RWPE1 (cell line): ENCODE data around the gene TSKU.
"Not testable (repeated sequence)": the region's sequence is repeated elsewhere in the genome, so short reads cannot be mapped to it uniquely, and the experiment has no call there.

Experiments used
- CTCF ChIA-PET: fragments of 350-600 bp; sonication (Branson Sonifier 250); formaldehyde crosslinking; extraction: SDS; loops from one replicate; lab custom pipeline; 2021; lab: Yijun Ruan, JAX
- POLR2A ChIA-PET: fragments of 400-600 bp; formaldehyde crosslinking; extraction: SDS; loops from one replicate; lab custom pipeline; 2020; ENCODE audit warnings: antibody characterized with exemption; ENCODE audit not compliant: low non-redundant PET; lab: Yijun Ruan, JAX
- DNase-seq: peaks from one replicate; pipeline ENCODE4 v3.0.0; 2012; ENCODE audit warnings: low spot score
- H3K27ac ChIP-seq: fragments of 450-650 bp; 2 replicates; pipeline ENCODE4 v1.5.1; 2017
- TF ChIP-seq, protein P1 (sequence below): fragments of 450-650 bp; conservative IDR thresholded peaks from 2 replicates; pipeline ENCODE4 v1.5.1; 2017; ENCODE audit warnings: low read depth, mild to moderate bottlenecking

The TSKU gene

DNA sequence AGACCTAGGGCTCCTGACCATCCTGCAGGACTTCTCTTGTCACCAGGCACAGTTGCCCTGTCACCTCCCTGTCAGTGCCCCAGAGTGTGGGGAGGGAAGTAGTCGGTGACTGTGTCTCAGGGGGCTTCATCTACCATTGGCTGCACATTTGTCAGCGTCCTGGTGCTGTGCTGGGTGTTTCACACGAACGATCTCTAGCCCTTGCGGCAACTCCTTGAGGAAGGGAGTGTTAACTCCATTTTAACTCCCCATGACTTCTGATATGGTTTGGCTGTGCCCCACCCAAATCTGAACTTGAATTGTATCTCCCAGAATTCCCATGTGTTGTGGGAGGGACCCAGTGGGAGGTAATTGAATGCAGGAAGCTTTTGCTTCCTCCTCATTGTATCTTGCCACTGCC lies 7.1 kb downstream of the TSKU start:
- ChIA-PET CTCF (no interaction called here), POLR2A (no interaction called here)
- TF ChIP-seq, protein P1, sequence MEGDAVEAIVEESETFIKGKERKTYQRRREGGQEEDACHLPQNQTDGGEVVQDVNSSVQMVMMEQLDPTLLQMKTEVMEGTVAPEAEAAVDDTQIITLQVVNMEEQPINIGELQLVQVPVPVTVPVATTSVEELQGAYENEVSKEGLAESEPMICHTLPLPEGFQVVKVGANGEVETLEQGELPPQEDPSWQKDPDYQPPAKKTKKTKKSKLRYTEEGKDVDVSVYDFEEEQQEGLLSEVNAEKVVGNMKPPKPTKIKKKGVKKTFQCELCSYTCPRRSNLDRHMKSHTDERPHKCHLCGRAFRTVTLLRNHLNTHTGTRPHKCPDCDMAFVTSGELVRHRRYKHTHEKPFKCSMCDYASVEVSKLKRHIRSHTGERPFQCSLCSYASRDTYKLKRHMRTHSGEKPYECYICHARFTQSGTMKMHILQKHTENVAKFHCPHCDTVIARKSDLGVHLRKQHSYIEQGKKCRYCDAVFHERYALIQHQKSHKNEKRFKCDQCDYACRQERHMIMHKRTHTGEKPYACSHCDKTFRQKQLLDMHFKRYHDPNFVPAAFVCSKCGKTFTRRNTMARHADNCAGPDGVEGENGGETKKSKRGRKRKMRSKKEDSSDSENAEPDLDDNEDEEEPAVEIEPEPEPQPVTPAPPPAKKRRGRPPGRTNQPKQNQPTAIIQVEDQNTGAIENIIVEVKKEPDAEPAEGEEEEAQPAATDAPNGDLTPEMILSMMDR = no peak
- no peak for DNase-seq
- peak overlapping the region; percentile 97 for H3K27ac ChIP-seq

DNA sequence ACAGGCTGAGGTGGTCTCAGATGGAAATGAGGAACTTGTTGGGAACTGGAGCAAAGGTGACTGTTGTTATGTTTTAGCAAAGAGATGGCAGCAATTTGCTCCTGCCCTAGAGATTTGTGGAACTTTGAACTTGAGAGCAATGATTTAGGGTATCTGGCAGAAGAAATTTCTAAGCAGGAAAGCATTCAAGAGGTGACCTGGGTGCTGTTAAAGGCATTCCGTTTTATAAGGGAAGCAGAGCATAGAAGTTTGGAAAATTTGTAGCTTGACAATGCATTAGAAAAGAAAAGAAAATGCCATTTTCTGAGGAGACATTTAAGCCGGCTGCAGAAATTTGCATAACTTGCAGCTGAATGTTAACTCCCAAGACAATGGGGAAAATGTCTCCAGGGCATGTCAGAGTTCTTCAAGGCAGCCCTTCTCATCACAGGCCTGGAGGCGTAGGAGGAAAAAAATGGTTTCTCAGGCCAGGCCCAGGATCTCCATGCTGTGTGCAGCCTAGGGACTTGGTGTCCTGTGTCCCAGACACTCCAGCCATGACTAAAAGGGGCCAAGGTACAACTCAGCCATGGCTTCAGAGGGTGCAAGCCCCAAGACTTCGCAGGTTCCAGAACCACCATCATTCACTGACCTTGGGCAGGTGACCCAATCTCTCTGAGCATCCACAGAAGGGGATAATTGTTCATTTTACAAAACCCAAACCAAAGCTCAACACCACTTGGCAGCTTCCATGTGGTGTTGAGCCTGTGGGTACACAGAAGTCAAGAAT lies 8.0 kb downstream of the TSKU start:
- POLR2A ChIA-PET, DNase-seq: not testable (repeated sequence)
- peak overlapping the region; percentile 93 for H3K27ac ChIP-seq
- CTCF ChIA-PET = interaction anchor here (1.3 to 1.4 kb wide), 2 partner anchors 69 to 127 kb away, joined by 3 to 4 read pairs; no protein-coding TSS in a partner anchor

DNA sequence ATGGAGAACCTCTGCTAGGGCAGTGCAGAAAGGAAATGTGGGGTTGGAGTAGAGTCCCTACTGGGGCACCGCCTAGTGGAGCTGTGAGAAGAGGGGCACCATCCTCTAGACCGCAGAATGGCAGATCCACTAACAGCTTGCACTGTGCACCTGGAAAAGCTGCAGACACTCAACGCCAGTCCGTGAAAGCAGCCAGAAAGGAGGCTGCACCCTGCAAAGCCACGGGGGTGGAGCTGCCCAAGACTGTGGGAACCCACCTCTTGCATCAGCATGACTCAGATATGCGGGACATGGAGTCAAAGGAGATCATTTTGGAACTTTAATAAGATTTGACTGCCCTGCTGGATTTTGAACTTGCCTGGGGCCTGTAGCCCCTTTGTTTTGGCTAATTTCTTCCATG lies 8.7 kb downstream of the TSKU start:
- DNase-seq = no peak
- peak overlapping the region; percentile 93 for H3K27ac ChIP-seq
- ChIA-PET CTCF (interaction anchor here (0.5 to 1.4 kb wide), 3 partner anchors 28 to 127 kb away, joined by 3 to 4 read pairs (median 3); no protein-coding TSS in a partner anchor), POLR2A (no interaction called here)
- TF ChIP-seq, protein P1 = no peak

DNA sequence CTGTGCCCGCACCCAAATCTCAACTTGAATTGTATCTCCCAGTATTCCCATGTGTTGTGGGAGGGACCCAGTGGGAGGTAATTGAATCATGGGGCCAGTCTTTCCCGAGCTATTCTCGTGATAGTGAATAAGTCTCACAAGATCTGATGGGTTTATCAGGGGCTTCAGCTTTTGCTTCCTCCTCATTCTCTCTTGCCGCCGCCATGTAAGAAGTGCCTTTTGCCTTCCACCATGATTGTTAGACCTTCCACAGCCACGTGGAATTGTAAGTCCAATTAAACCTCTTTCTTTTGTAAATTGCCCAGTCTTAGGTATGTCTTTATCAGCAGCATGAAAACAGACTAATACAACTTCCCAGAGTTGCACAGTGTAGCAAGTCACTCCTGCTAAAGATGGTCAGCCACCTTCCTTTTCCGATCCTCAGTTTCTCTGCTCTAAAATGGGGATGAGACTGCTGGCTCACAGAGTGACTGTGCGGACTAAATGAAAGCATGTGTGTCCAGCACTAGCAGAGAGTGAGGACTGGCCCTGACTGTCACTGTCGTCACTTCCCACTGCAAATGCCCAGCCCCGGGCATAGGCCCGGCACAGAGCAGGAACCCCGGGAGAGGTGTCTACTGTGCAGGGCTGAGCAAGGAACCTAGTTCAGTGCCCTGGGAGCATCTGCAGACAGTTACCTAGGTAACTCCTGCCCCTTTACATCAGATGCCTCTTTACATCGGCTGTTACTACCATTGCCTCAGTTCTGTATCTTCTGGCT lies 9.5 kb downstream of the TSKU start:
- TF ChIP-seq, protein P1 = no peak
- no peak for DNase-seq
- H3K27ac ChIP-seq = peak overlapping the region; percentile 93
- POLR2A ChIA-PET = no interaction called here
- CTCF ChIA-PET = interaction anchor here (0.5 to 1.4 kb wide), 3 partner anchors 29 to 126 kb away, joined by 3 to 4 read pairs (median 3); no protein-coding TSS in a partner anchor

DNA sequence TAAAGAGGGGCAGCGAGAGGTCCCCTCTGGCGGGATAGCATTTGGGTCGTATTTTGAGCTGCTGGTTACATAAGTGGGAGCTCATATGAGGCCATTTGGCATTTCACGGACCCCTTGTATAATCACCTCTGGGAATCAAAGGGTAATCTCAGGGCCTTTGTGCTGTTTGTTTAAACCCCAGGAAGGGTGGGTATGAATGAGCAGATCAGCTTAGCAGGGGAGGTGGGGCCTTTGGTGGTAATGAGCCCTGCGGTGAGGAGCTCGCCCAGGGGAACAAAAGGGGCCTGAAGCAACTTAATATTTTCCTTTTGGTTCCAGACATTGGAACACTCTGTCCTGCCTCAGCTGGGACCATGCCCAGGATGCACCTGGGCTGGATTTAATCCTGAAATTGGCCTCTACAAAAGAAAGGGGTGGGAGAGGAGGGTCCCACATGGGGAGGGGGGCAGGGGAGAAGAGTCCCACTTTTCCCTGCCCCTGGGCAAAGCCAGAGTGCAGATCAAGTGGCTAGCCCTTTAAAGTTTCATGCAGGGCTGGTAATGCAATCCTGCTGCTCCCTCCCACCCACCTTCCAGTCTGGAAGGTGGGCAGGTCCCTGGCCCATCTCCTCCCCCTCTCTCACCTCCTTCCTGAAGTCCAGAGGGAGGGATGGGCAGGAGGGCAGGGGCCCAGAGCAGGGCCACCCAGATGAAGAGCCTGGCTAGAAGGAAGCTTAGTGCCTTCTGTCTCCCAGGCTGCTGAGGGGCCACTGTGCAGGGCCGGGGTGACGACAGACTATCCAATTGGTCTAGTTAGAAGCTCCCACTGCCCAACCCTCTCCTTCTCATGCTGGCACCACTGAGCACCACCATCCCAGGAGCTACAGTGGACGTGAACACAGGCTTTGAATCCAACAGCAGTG lies 10.5 kb downstream of the TSKU start:
- ChIA-PET POLR2A (no interaction called here), CTCF (interaction anchor here (0.7 to 1.2 kb wide), 3 partner anchors 59 to 126 kb away, joined by 3 to 4 read pairs (median 3); no protein-coding TSS in a partner anchor)
- TF ChIP-seq, protein P1 = no peak
- no peak for DNase-seq
- peak overlapping the region; percentile 93 for H3K27ac ChIP-seq

DNA sequence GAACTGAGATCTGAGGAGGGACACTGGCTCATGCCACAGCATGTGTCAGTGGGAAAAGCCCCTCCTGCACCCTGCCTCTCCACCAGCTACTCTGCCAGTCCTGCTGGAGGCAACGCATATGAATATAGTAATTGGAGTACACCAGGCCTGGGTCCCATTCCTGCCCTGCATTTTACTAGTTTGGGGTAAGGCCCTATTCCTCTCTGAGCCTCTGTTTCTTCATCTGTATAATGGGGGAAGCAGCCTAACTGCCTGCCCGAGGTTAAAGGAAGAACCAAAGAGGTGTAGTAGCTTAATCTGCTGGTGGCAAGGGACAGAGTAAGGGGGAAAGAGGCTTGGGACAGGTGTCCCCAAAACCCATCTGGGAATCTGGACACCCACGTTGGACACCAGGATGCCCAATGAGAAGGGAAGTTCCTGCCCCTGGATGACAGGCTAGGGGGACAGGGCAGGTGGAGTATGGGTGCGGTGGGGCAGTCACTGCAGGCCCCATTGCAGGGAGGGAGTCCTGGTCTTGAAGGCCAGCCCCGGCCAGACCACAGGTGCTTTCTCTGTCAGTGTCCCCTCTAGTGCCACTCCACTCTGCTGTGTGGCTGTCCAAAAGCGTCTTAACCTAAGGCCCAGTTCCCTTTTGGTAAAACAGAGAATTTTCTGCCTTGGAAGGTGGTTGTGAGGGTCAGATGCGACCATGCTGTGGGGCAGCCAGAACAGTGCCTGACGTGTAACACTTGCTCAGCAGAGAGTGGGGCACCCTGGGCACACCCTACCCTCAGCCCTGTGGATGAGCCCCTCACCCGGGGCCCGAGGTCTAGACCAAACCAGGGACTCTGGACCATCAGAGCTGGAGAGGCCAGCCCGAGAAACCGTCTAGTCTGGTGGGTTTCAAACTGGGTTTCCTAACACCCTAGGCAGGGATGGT lies 11.5 kb downstream of the TSKU start:
- TF ChIP-seq, protein P1 = no peak
- H3K27ac ChIP-seq = peak overlapping the region; percentile 93
- POLR2A ChIA-PET = no interaction called here
- no peak for DNase-seq
- CTCF ChIA-PET = interaction anchor here (1.0 to 1.5 kb wide), 3 partner anchors 60 to 125 kb away, joined by 3 to 4 read pairs (median 3); no protein-coding TSS in a partner anchor
